SU-DHL-6 (cell line): ENCODE results near the gene TMEM258.

Source experiments
- H2AFZ ChIP-seq: fragments of 200-600 bp; sonication (generic); 2 replicates; pipeline ENCODE4 v1.6.1; 2014; ENCODE audit warnings: low read depth, mild to moderate bottlenecking, moderate library complexity, mixed read lengths, antibody characterized with exemption, low read length; ENCODE audit not compliant: severe bottlenecking
- H3F3A ChIP-seq: fragments of 200-600 bp; shearing (Covaris generic); 2 replicates; pipeline ENCODE4 v1.6.0; 2016; ENCODE audit warnings: antibody characterized with exemption, mild to moderate bottlenecking; ENCODE audit not compliant: insufficient read depth
- H3K27ac ChIP-seq: fragments of 200-600 bp; sonication (generic); 2 replicates; pipeline ENCODE4 v1.5.1; 2016; ENCODE audit warnings: low read depth, mild to moderate bottlenecking, low read length, moderate library complexity, mixed read lengths
- H3K27me3 ChIP-seq: fragments of 200-600 bp; sonication (generic), shearing (Covaris generic); 2 replicates; pipeline ENCODE4 v1.6.0; 2014; ENCODE audit warnings: mild to moderate bottlenecking, low read length
- H3K36me3 ChIP-seq: fragments of 200-600 bp; sonication (generic); 2 replicates; pipeline ENCODE4 v1.6.1; 2014; ENCODE audit warnings: mild to moderate bottlenecking, low read length, mixed read lengths
- H3K4me2 ChIP-seq: fragments of 300-600, 200-600 bp; shearing (Covaris generic), sonication (generic); 2 replicates; pipeline ENCODE4 v1.6.0; 2014; ENCODE audit warnings: low read length, low read depth, mild to moderate bottlenecking; ENCODE audit not compliant: poor library complexity, severe bottlenecking
- H3K4me3 ChIP-seq: fragments of 200-600 bp; sonication (generic); 2 replicates; pipeline ENCODE4 v1.5.1; 2014; ENCODE audit warnings: antibody characterized with exemption, low read length, mild to moderate bottlenecking, mixed read lengths; ENCODE audit not compliant: insufficient read depth, poor library complexity, severe bottlenecking
- H3K79me2 ChIP-seq: fragments of 200-600 bp; sonication (generic); 2 replicates; pipeline ENCODE4 v1.6.1; 2014; ENCODE audit warnings: mild to moderate bottlenecking, low read length, moderate library complexity; ENCODE audit not compliant: insufficient read depth
- H3K9ac ChIP-seq: fragments of 200-600 bp; sonication (generic); 2 replicates; pipeline ENCODE4 v1.7.0; 2014; ENCODE audit warnings: mild to moderate bottlenecking, low read length
- H3K9me2 ChIP-seq: fragments of 200-600 bp; sonication (generic); replicated peaks from 2 replicates; pipeline ENCODE4 v1.6.1; 2014; ENCODE audit warnings: low read length; ENCODE audit not compliant: insufficient read depth
- H3K9me3 ChIP-seq: fragments of 200-600 bp; sonication (generic); 2 replicates; pipeline ENCODE4 v1.6.1; 2014; ENCODE audit warnings: low read length, mixed read lengths; ENCODE audit not compliant: insufficient read depth
- H4K20me1 ChIP-seq: fragments of 200-600 bp; sonication (generic); 2 replicates; pipeline ENCODE4 v1.6.1; 2014; ENCODE audit warnings: low read depth, mild to moderate bottlenecking, antibody characterized with exemption, low read length, moderate library complexity, mixed read lengths
- CTCF ChIP-seq: fragments of 200-600 bp; sonication (generic); IDR thresholded peaks from one replicate; pipeline ENCODE4 v1.5.1; 2017; ENCODE audit warnings: antibody characterized with exemption, mild to moderate bottlenecking, low read length, moderate library complexity; ENCODE audit not compliant: insufficient read depth, poor library complexity, severe bottlenecking
- EZH2phosphoT487 ChIP-seq: fragments of 200-600 bp; sonication (generic), shearing (Covaris generic); conservative IDR thresholded peaks from 2 replicates; pipeline ENCODE4 v1.6.1; 2018; ENCODE audit warnings: mild to moderate bottlenecking, antibody characterized with exemption, low read length, moderate library complexity, mixed read lengths

The TMEM258 gene

DNA sequence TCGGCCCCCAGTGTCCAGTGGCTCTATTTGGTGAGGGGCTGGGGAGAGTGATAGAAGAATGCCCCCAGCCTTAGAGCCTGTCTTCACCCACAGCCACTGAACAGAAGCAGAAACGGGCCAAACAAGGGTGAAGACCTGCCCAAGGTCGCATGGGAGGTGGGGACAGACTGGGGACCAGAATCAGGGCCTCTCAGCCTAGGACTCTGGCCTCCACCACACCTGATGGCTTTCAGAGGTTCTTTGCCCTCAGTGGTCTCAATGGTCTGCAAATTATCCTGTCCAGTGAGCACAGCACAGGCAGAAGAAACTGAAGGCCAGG is 44.5 kb downstream of the TMEM258 start:
- Histone ChIP-seq H2AFZ (no peak overlapping the region), H3K4me2 (no peak overlapping the region), H3K79me2 (no peaks in the 10 kb centered on the region), H3K4me3 (no peak overlapping the region), H3K36me3 (no peaks in the 10 kb centered on the region), H3F3A (no peaks in the 10 kb centered on the region), H3K27ac (no peak overlapping the region), H4K20me1 (no peaks in the 10 kb centered on the region), H3K9ac (no peak overlapping the region), H3K27me3 (no peaks in the 10 kb centered on the region), H3K9me3 (no peaks in the 10 kb centered on the region), H3K9me2 (no peaks in the 10 kb centered on the region)
- peak; percentile 9 for TF ChIP-seq CTCF
- no peak for TF ChIP-seq EZH2phosphoT487

DNA sequence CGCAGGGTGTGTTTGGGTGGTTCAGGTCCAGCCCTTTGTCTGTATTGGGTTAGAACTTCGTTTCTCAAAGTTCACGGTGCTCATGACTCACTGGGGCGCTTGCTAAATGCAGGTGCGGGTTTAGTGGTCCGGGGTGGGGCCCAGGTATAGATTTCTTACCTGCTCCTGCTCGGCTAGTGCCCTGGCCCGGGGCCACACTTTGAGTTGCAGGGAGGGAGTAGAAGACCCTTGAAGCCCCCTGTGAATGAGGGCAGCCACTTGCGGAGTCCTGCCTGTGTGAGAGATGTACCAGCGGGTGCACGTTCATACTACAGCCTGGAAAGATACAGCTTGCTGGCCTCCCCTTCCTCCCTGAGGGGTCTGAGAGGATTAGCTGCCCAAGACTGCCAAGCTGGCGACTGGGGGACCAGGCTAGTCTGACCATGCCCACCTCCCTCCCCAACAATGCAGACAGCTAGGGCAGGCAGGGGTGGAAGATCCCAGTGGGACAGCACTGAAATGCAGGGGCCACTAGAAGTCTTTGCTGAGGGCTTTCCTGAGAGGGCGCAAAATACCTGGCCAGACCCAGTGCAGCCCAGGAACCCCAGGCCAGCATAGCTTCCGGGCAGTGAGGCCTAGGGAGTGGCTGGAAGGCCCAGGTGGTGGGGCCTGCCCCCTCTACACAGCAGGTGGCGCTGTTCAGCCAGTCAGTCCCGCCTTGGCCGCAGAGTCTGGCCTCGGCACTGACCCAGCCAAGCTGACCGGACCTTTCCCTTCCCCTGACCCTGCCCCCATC is 45.0 kb downstream of the TMEM258 start:
- H3K27ac ChIP-seq, result no peak overlapping the region
- H3K27me3 ChIP-seq, result no peaks in the 10 kb centered on the region
- H3K36me3 ChIP-seq, result no peaks in the 10 kb centered on the region
- H3K79me2 ChIP-seq, result no peaks in the 10 kb centered on the region
- no peak overlapping the region for H2AFZ ChIP-seq
- H3K9me3 ChIP-seq, result no peaks in the 10 kb centered on the region
- H3K4me2 ChIP-seq, result no peak overlapping the region
- TF ChIP-seq EZH2phosphoT487 (no peak), CTCF (peak; percentile 85)
- no peaks in the 10 kb centered on the region for H3K9me2 ChIP-seq
- H3K9ac ChIP-seq, result no peak overlapping the region
- H3K4me3 ChIP-seq, result no peak overlapping the region
- no peaks in the 10 kb centered on the region for H3F3A ChIP-seq
- H4K20me1 ChIP-seq, result no peaks in the 10 kb centered on the region

- Histone ChIP-seq H2AFZ (no peak overlapping the region), H3K9me3 (no peaks in the 10 kb centered on the region), H3K36me3 (no peaks in the 10 kb centered on the region), H3K79me2 (no peaks in the 10 kb centered on the region), H3K4me2 (no peak overlapping the region), H3K4me3 (no peak overlapping the region), H4K20me1 (no peaks in the 10 kb centered on the region), H3F3A (no peaks in the 10 kb centered on the region), H3K27me3 (no peaks in the 10 kb centered on the region), H3K9ac (no peak overlapping the region), H3K9me2 (no peaks in the 10 kb centered on the region), H3K27ac (no peak overlapping the region)
- TF ChIP-seq CTCF (no peak), EZH2phosphoT487 (no peak)
Observed at GRCh38 chr11:61746442-61747191, 45.8 kb downstream of the TMEM258 start.
